T-cell (primary cell): Measurements from ENCODE around the gene SYNDIG1. TPM values are rescaled to one million over a fixed set of nuclear protein-coding genes. Genes with fewer than 3 reads are reported as not detected.

Experiments
- ATAC-seq, 4 experiments: fragments of 200-7000 bp in 3 of 4; fragments of 150-1000 bp in 1 of 4; cut with Tn5 transposase; replicated peaks in 1 of 4; 1 replicate in 3 of 4; 2 replicates in 1 of 4; pipeline ENCODE4 v1.10.0; 2021; ENCODE audit warnings: moderate library complexity in 3 of 4, mild to moderate bottlenecking in 2 of 4, moderate number of reproducible peaks in 1 of 4
- CTCF ChIA-PET, 2 donors: fragments of 300-600 bp; sonication (Branson Sonifier 250); formaldehyde crosslinking; loops; one replicate each; lab custom pipeline; 2022; ENCODE audit warnings: antibody characterized with exemption in 2 of 2; lab: Charles Lee
- POLR2A ChIA-PET, 2 donors: fragments of 300-600 bp; sonication (Branson Sonifier 250); formaldehyde crosslinking; loops; one replicate each; lab custom pipeline; 2022; ENCODE audit warnings: antibody characterized with exemption in 2 of 2; lab: Charles Lee
- DNase-seq, 35 experiments: peaks; one replicate each; pipeline versions ENCODE4 v3.0.0 to v3.0.0-alpha.2; 2013 to 2023
- H3K27ac ChIP-seq: one replicate; pipeline ENCODE4 v1.5.1; 2013; ENCODE audit warnings: low read length
- H3K27me3 ChIP-seq, 2 experiments: replicated peaks in 1 of 2; 1 replicate in 1 of 2; 2 replicates in 1 of 2; pipeline versions ENCODE4 v1.6.1 to v1.7.0; 2013; ENCODE audit warnings: low read length in 1 of 2, mixed read lengths in 1 of 2; ENCODE audit not compliant: control insufficient read depth in 2 of 2, insufficient read depth in 2 of 2; ENCODE audit errors: extremely low read depth in 1 of 2
- H3K36me3 ChIP-seq, 2 donors: 1 replicate in 1 of 2; 2 replicates in 1 of 2; pipeline versions ENCODE4 v1.6.1 to v1.7.0; 2013; ENCODE audit warnings: low read length in 1 of 2; ENCODE audit not compliant: control insufficient read depth in 2 of 2, insufficient read depth in 1 of 2; ENCODE audit errors: extremely low read depth in 1 of 2
- H3K4me1 ChIP-seq, 2 experiments: 1 replicate in 1 of 2; 2 replicates in 1 of 2; pipeline versions ENCODE4 v1.6.1 to v1.7.0; 2013; ENCODE audit warnings: low read length in 2 of 2, mixed read lengths in 1 of 2; ENCODE audit not compliant: insufficient read depth in 2 of 2, control insufficient read depth in 1 of 2; ENCODE audit errors: extremely low read depth in 1 of 2
- H3K4me3 ChIP-seq, 2 donors: 1 replicate in 1 of 2; 2 replicates in 1 of 2; pipeline versions ENCODE4 v1.5.1 to v1.7.0; 2013; ENCODE audit warnings: mild to moderate bottlenecking in 2 of 2, low read length in 1 of 2, moderate library complexity in 1 of 2; ENCODE audit not compliant: control insufficient read depth in 1 of 2; ENCODE audit errors: extremely low read depth in 1 of 2
- H3K9me3 ChIP-seq: 2 replicates; pipeline ENCODE4 v1.7.0; 2013
- H3K27ac Mint-ChIP-seq, 2 donors: one replicate each; pipeline ENCODE4 v1.8.0; 2020 to 2021; ENCODE audit warnings: mild to moderate bottlenecking in 2 of 2, mixed read lengths in 2 of 2
- H3K27me3 Mint-ChIP-seq, 2 donors: one replicate each; pipeline ENCODE4 v1.8.0; 2021 to 2022; ENCODE audit warnings: mixed read lengths in 2 of 2
- H3K36me3 Mint-ChIP-seq: one replicate; pipeline ENCODE4 v1.8.0; 2021; ENCODE audit warnings: mixed read lengths
- H3K4me1 Mint-ChIP-seq, 3 donors: one replicate each; pipeline ENCODE4 v1.8.0; 2020 to 2022; ENCODE audit warnings: mixed read lengths in 3 of 3, mild to moderate bottlenecking in 1 of 3
- H3K4me3 Mint-ChIP-seq, 3 donors: one replicate each; pipeline ENCODE4 v1.8.0; 2020 to 2022; ENCODE audit warnings: mild to moderate bottlenecking in 3 of 3, mixed read lengths in 3 of 3, moderate library complexity in 3 of 3
- H3K9me3 Mint-ChIP-seq, 3 donors: one replicate each; pipeline ENCODE4 v1.8.0; 2020 to 2022; ENCODE audit warnings: mixed read lengths in 3 of 3
- WGBS: methylation state at CpG from one replicate; pipeline ENCODE4 v1.1.5; 2013; ENCODE audit warnings: missing lambda C conversion rate; ENCODE audit not compliant: insufficient coverage; 5-methylcytosine and 5-hydroxymethylcytosine counted together
- total RNA-seq, 35 experiments: library from RNA in 6 of 35; stranded (reverse) in 6 of 35; fragments of 120-200 nt in 1 of 35; gene quantifications; one replicate each; pipeline versions ENCODE4 v1.2.1 to v1.2.4 and lab custom pipeline; 2013 to 2026

Gene SYNDIG1
- total RNA-seq, 5 donors from 2014 or later (not counting 1 experiment from before 2014, with no cell fraction given), result not detected

DNA sequence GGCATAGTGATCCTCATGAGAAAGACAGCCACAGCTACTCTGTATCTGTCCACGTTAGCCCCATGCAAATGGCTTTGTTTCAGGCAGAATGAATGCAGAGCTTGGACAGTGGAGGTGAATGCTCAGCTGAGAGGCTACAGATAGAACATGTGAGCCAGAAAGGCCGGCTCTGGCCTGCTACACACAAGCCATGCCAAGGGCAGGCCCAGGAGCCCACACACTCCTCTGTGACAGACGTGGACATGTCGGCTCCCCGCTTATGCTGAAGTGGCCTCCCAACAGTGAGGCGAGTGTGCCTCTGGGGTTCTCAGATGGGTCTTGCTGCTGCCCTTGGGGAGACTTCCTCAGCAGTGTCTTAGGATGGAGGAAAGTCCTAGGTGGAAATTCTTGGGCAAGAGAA is 159.6 kb downstream of the SYNDIG1 start:
- peaks cover 4 to 17% (median 13%) of the 10 kb centered on the region in 3 donors for H3K4me1 Mint-ChIP-seq
- WGBS, result 84% methylated on average over 6 of the region's 6 CpGs
- Histone ChIP-seq H3K36me3 (no peaks in the 10 kb centered on the region), H3K27ac (no peak overlapping the region), H3K9me3 (no peaks in the 10 kb centered on the region), H3K4me3 (no peak overlapping the region), H3K4me1 (peaks cover 5 to 9% of the 10 kb centered on the region in 2 experiments), H3K27me3 (peaks cover 0 to 12% of the 10 kb centered on the region in 2 experiments)
- ATAC-seq (no peak), DNase-seq (no peak)
- ChIA-PET POLR2A (no interaction called here), CTCF (no interaction called here)
- no peak overlapping the region for H3K27ac Mint-ChIP-seq
- H3K36me3 Mint-ChIP-seq, result no peaks in the 10 kb centered on the region
- no peaks in the 10 kb centered on the region for H3K9me3 Mint-ChIP-seq
- no peaks in the 10 kb centered on the region for H3K27me3 Mint-ChIP-seq
- H3K4me3 Mint-ChIP-seq, result no peak overlapping the region

DNA sequence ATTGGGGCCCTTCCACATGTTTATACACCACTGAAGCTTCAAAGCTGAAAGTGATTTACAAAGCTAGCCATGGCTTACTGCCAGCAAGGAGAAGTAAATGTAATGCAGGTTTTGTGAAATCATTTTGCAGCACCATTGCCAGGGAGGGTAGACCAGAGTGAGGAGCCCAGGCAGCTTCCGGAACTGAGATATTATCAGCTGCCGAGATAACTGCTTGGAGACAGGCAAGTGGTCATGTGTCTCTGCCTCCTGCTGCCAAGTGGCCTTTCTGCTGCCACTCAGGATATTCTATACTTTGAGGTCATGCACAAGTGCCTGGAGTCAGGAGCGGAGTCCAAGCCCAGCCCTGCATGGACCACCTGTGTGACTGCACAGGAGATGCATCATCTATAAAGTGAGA is 160.2 kb downstream of the SYNDIG1 start:
- Mint-ChIP-seq H3K27ac (no peak overlapping the region), H3K36me3 (no peaks in the 10 kb centered on the region), H3K9me3 (no peaks in the 10 kb centered on the region), H3K4me1 (peaks cover 4 to 17% (median 13%) of the 10 kb centered on the region in 3 donors), H3K4me3 (no peak overlapping the region), H3K27me3 (no peaks in the 10 kb centered on the region)
- CTCF ChIA-PET, result no interaction called here
- H3K4me1 ChIP-seq, result peaks cover 5 to 9% of the 10 kb centered on the region in 2 experiments
- DNase-seq (no peak), ATAC-seq (no peak)
- H3K9me3 ChIP-seq, result no peaks in the 10 kb centered on the region
- no peak overlapping the region for H3K27ac ChIP-seq
- POLR2A ChIA-PET, result no interaction called here
- no peak overlapping the region for H3K4me3 ChIP-seq
- H3K27me3 ChIP-seq, result peaks cover 0 to 13% of the 10 kb centered on the region in 2 experiments
- WGBS, result 38% methylated on average over 2 of the region's 3 CpGs
- no peaks in the 10 kb centered on the region for H3K36me3 ChIP-seq

DNA sequence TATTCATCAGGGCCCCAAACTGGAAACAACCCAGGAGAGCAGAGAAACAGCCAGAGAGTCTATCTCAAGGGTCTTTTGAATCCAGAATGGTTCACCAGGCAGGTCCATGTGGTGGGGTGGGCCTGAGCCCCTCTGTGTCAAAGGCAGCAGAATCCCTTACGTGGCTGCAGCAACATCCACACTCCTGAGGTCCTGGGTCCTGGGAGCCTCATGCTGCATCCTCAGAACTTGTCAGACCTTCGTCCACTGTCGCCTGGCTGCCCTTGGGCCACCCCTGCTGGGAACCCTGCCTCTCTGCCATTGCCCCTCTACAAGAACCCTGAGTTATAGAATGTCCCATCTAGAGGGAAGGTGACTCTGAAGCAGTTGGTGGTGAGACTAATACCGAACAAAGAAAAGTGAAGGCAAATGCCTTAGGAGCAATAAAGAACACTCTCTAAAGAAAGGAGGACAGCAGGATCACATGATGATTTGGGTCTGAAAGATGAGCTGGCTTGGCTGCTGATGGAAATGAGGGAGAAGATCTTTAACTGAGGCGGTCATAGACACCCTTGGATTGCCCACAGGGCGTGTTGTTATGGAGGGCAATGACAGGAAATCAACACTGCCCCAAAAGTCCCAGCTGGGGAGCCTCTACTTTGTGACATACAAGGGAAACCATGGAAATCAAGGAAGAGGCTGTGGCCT is 161.2 kb downstream of the SYNDIG1 start:
- H3K27ac Mint-ChIP-seq, result no peak overlapping the region
- H3K4me3 ChIP-seq, result no peak overlapping the region
- no peaks in the 10 kb centered on the region for H3K9me3 Mint-ChIP-seq
- ChIA-PET POLR2A (no interaction called here), CTCF (no interaction called here)
- H3K27me3 Mint-ChIP-seq, result peaks cover 0 to under 1% of the 10 kb centered on the region in 2 donors
- no peaks in the 10 kb centered on the region for H3K9me3 ChIP-seq
- ATAC-seq (no peak), DNase-seq (no peak)
- H3K36me3 Mint-ChIP-seq, result no peaks in the 10 kb centered on the region
- H3K27me3 ChIP-seq, result peaks cover 0 to 17% of the 10 kb centered on the region in 2 experiments
- 86% methylated on average over 4 of the region's 6 CpGs for WGBS
- no peak overlapping the region for H3K27ac ChIP-seq
- peaks cover 4 to 17% (median 13%) of the 10 kb centered on the region in 3 donors for H3K4me1 Mint-ChIP-seq
- H3K36me3 ChIP-seq, result no peaks in the 10 kb centered on the region
- peaks cover 5 to 9% of the 10 kb centered on the region in 2 experiments for H3K4me1 ChIP-seq
- no peak overlapping the region for H3K4me3 Mint-ChIP-seq

DNA sequence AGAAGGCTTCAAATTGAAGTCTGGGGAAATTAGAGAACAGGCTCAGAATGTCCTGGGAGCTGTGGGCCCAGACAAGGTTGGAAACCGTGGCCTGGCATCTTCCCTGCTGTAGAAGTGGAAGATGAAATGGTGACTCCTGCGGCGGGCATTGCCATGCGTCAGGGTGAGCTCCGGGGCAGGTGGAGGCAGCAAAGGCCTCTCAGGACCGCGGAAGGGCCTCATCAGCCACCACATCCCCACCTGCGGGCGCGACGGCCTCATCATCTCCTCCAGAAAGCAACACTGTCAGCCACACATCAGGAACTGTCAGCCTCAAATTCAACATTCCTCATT is 161.7 kb downstream of the SYNDIG1 start:
- ATAC-seq, result no peak
- ChIA-PET CTCF (no interaction called here), POLR2A (no interaction called here)
- Mint-ChIP-seq H3K27me3 (peaks cover 0 to 2% of the 10 kb centered on the region in 2 donors), H3K4me3 (no peak overlapping the region), H3K27ac (no peak overlapping the region), H3K9me3 (no peaks in the 10 kb centered on the region), H3K36me3 (no peaks in the 10 kb centered on the region), H3K4me1 (peaks cover 4 to 17% (median 13%) of the 10 kb centered on the region in 3 donors)
- no peak overlapping the region for H3K4me3 ChIP-seq
- DNase-seq, result no peak
- H3K27me3 ChIP-seq, result peaks cover 0 to 17% of the 10 kb centered on the region in 2 experiments
- no peaks in the 10 kb centered on the region for H3K36me3 ChIP-seq
- no peak overlapping the region for H3K27ac ChIP-seq
- H3K4me1 ChIP-seq, result peaks cover 5 to 9% of the 10 kb centered on the region in 2 experiments
- H3K9me3 ChIP-seq, result no peaks in the 10 kb centered on the region
- 92% methylated on average over 5 of the region's 11 CpGs for WGBS

DNA sequence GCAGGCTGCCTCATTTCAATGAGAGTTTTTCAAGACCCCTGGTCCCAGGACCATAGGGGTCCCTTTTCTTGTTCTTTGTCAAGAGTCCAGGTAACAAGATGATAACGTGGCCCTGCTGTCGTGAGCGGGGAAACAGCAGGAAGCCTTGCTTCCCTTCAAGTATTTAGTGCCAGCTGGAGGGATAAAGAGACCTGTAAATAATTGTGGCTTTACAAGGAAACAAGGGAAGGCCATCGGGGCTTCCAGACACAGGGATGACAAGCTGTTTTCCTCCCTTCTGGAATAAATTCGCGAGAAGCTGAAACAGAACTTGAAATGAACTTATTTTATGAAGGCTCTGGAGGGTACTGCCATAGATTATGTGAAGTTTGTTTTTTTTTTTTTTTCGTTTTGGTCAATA is 163.2 kb downstream of the SYNDIG1 start:
- Mint-ChIP-seq H3K9me3 (no peaks in the 10 kb centered on the region), H3K27ac (no peak overlapping the region), H3K36me3 (no peaks in the 10 kb centered on the region), H3K4me1 (peaks cover 4 to 17% (median 13%) of the 10 kb centered on the region in 3 donors), H3K4me3 (no peak overlapping the region), H3K27me3 (peaks cover 0 to 5% of the 10 kb centered on the region in 2 donors)
- Histone ChIP-seq H3K36me3 (no peaks in the 10 kb centered on the region), H3K27ac (no peak overlapping the region), H3K4me3 (no peak overlapping the region), H3K27me3 (peaks cover 0 to 17% of the 10 kb centered on the region in 2 experiments), H3K9me3 (no peaks in the 10 kb centered on the region), H3K4me1 (peaks cover 5 to 9% of the 10 kb centered on the region in 2 experiments)
- POLR2A ChIA-PET, result no interaction called here
- ATAC-seq (no peak), DNase-seq (no peak)
- 93% methylated on average over 4 of the region's 7 CpGs for WGBS
- CTCF ChIA-PET, result no interaction called here

DNA sequence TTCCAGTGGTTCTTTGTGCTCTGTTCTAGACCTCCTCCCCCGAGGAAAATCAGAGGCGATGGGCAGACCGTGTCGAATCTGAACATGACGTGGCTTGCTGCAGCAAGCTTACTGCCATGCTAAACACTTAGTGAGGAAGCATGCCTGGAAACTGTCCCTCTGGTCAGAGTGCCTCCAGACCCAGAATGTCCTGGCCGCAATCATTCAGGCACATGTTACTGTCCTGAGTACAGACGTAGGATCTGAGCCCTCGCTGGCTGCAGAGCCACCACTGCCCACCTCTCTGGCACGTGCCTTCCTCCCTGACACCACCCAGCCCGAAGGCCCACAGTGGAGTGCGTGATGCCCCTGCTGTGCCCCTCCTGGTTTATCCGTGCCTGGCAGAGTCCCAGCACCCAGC is 163.6 kb downstream of the SYNDIG1 start:
- Mint-ChIP-seq H3K36me3 (no peaks in the 10 kb centered on the region), H3K4me1 (peaks cover 4 to 13% (median 13%) of the 10 kb centered on the region in 3 donors), H3K27me3 (peaks cover 0 to 7% of the 10 kb centered on the region in 2 donors), H3K4me3 (no peak overlapping the region), H3K9me3 (no peaks in the 10 kb centered on the region), H3K27ac (no peak overlapping the region)
- H3K27ac ChIP-seq, result no peak overlapping the region
- WGBS, result 86% methylated on average over 9 of the region's 12 CpGs
- DNase-seq (no peak), ATAC-seq (no peak)
- H3K9me3 ChIP-seq, result no peaks in the 10 kb centered on the region
- peaks cover 5 to 9% of the 10 kb centered on the region in 2 experiments for H3K4me1 ChIP-seq
- no peak overlapping the region for H3K4me3 ChIP-seq
- ChIA-PET CTCF (no interaction called here), POLR2A (no interaction called here)
- peaks cover 0 to 17% of the 10 kb centered on the region in 2 experiments for H3K27me3 ChIP-seq
- no peaks in the 10 kb centered on the region for H3K36me3 ChIP-seq
